Astrocyte (in vitro differentiated cells and primary cell): Measurements from ENCODE around the gene KREMEN1.

ENCODE experiments used
- CTCF ChIP-seq: IDR thresholded peaks from 2 replicates; pipeline ENCODE4 v1.5.1; 2011; ENCODE audit warnings: low read depth, mild to moderate bottlenecking, inconsistent platforms, low read length, moderate library complexity; ENCODE audit not compliant: insufficient read depth
- EZH2 ChIP-seq: IDR thresholded peaks from 2 replicates; pipeline ENCODE4 v1.6.1; 2012; ENCODE audit warnings: mild to moderate bottlenecking, low read length, inconsistent platforms; ENCODE audit not compliant: insufficient read depth

- TF ChIP-seq CTCF (no peak), EZH2 (no peak)
These were observed 65.9 kb downstream of the KREMEN1 start for GRCh38 chr22:29138556-29139305.
